ENCODE data around the gene ZBTB7C.

GRCh38 chr18:48066225-48066652 lies 342.9 kb downstream of the ZBTB7C start:
- TF ChIP-seq CTCF (conservative IDR thresholded peaks at IDR 0.05 in 1 of 2, IDR thresholded peaks at IDR 0.05 in 1 of 2; ENCODE audit: extremely low read depth in 1 of 2, insufficient read depth in 1 of 2, low read depth in 1 of 2, low read length in 2 of 2) (no peak), EZH2 (IDR thresholded peaks at IDR 0.05; ENCODE audit: borderline replicate concordance, low read length) (no peak)

Data from mammary epithelial cell (primary cell).